Testis (tissue), 2 donors: Measurements from ENCODE around the gene DNAJC3.

Experiments used
- CTCF ChIP-seq, 3 experiments: fragments of 450-650 bp in 2 of 3; fragments of 200-600 bp in 1 of 3; sonication (generic) in 1 of 3; IDR thresholded peaks; one replicate each; pipeline ENCODE4 v1.5.1; 2016 to 2019; ENCODE audit warnings: antibody characterized with exemption in 3 of 3, mild to moderate bottlenecking in 2 of 3, moderate library complexity in 1 of 3
- POLR2A ChIP-seq: fragments of 450-650 bp; IDR thresholded peaks from one replicate; pipeline ENCODE4 v1.6.1; 2017; ENCODE audit warnings: antibody characterized with exemption, mild to moderate bottlenecking, moderate library complexity

- TF ChIP-seq CTCF (IDR thresholded peaks at IDR 0.05) (no peak), POLR2A (no peak)
Measured at GRCh38 chr13:95656386-95657015, 20.4 kb upstream of the DNAJC3 start.
